Measurements from ENCODE around the gene VWDE. TPM values are rescaled to one million over a fixed set of nuclear protein-coding genes. Genes with fewer than 3 reads are reported as not detected.

The VWDE gene
- total RNA-seq: not detected in 2 replicates

DNA sequence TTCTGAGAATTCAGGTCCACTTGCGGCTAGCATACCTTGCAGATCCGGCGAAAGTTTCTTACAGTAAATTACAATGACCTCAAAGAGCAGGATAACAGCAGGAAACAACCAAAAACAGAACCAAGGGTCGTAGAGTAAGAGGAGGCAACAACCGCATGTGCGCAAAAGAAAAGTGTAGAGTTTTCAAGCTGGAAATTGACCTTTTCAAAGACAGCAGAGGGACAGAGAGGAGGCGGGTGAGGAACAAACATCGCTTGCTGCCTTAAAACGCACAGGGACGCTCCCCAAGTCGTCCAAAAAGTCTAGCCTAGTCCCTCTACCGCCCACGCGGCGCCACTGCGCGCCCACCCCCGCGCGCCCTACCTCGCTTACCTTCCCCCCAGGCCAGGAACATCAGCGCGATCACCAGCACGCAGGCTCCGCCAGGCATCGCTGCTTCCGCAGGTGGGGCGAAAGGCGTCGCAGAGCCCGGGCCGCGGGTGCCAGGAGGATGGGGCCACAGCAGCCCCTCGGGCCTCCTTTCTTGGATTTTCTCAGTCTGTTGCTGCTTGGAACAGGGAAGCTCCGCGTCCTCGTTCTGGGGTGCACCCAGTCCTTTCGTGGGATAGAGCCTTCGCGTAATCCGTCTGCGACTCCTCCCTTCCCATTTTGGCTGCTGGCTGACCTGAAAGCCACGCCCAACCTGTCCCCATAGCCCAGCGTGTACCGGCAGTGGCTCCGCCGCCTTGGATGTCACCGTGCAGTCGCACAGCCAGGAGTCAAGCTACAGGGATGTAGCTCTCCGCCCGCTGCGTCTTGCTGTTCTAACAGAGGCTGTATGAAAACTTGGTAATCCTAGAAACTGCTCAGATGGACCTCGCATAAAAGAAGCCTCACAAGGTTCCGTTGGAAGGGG lies at the start of gene VWDE:
Gene VWDE (minus strand): TSS at position 579 of the 895 bp plus-strand sequence. CDS start 149 bp downstream, at position 430.

Other genes starting within 250 kb of the VWDE start
- 35.2 and 37.8 TPM in 2 replicates for gene TMEM106B, start 192.6 kb downstream of the VWDE start, total RNA-seq
- 0.13 and 0.44 TPM in 2 replicates for gene SCIN, start 166.9 kb upstream of the VWDE start, total RNA-seq